ENCODE data around the gene DLL3. TPM values are rescaled to one million over a fixed set of nuclear protein-coding genes. Genes with fewer than 3 reads are reported as not detected.

The DLL3 gene
- total and polyA plus RNA-seq, 9 of the 15 experiments (the other 6 are each of a cell fraction or from before 2014, with no cell fraction given): 0.80 to 6.3 (median 1.2) TPM

DNA sequence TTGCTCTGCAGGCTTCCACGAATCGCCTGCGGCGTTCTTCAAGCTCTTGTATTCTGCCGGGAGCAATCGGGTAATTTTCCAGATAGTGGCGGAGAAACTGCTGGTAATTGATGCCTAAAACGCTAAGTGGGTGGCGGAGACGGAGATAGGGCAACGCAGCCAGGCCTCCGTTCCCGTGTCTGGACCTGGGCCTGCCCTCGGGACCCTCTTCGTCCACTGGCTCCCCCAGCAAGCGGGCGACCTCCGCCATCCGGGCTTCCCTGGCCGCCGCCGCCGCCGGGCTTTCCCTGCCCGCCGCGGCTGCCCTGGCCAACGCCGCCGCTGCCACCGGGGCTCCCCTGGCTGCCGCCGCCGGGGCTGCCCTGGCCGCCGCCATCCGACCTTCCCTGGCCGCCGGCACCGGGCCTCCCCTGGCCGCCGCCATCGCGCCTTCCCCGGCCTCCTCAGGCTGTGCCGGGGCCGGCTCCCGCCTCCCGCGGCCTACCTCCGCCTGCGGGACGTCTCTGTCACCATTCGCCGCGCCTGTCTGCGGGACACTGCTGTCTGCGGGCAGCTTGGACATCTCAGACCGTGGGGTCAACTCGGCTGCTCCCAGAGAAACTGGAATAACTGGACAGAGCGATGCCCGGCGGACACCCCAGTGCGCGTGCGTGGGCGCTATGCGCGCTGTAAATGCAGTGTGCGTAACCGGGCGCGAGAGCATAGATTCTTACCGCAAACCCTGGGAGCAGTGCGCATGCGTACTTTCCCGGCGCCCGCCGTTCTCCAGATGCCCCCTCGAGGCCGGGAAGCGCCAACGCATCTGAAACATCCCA, 41.0 kb downstream of the DLL3 start, which contains the start of gene EID2 (continued):
- TF ChIP-seq COPS2 (conservative IDR thresholded peaks at IDR 0.05) (no peak), POLR3A (IDR thresholded peaks at IDR 0.05; ENCODE audit: borderline replicate concordance, extremely low read depth, insufficient read depth, insufficient read length) (no peak), ZNF121 (CRISPR knock-in tag; conservative IDR thresholded peaks at IDR 0.05) (0 out of 2 replicates have a peak, but pooled peaks have one; percentile 6), ZBTB33 (CRISPR knock-in tag; IDR thresholded peaks at IDR 0.05) (no peak), ILF3 (IDR thresholded peaks at IDR 0.05; ENCODE audit: borderline replicate concordance) (no peak), ZNF311 (CRISPR knock-in tag; IDR thresholded peaks at IDR 0.05) (no peak), RUNX1 (IDR thresholded peaks at IDR 0.05; ENCODE audit: low read depth) (no peak), ZNF561 (CRISPR knock-in tag; conservative IDR thresholded peaks at IDR 0.05) (no peak), POLR2AphosphoS2 (IDR thresholded peaks at IDR 0.05; ENCODE audit: low read length) (no peak), YBX1 (IDR thresholded peaks at IDR 0.05) (no peak), NONO (IDR thresholded peaks at IDR 0.05; ENCODE audit: low read depth in 2 of 2, low read length in 1 of 2) (0 out of 4 replicates have a peak, but pooled peaks of 1 of the 2 experiments have one; percentile 44), EGR1 (conservative IDR thresholded peaks at IDR 0.05) (peak; percentile 94), SP1 (CRISPR knock-in tag; IDR thresholded peaks at IDR 0.05) (peak; percentile 68), CTBP1 (IDR thresholded peaks at IDR 0.05; ENCODE audit: borderline replicate concordance) (peak; percentile 58; the same call in 1 of the 2 replicates), TRIM28 (IDR thresholded peaks at IDR 0.05) (no peak; the same call in 1 of the 2 replicates), SMC3 (conservative IDR thresholded peaks at IDR 0.05; ENCODE audit: insufficient read depth, low read depth, low read length) (peak; percentile 54), ZNF384 (IDR thresholded peaks at IDR 0.05; ENCODE audit: low read depth, low read length) (0 out of 2 replicates have a peak, but pooled peaks have one; percentile 14), CHCHD3 (CRISPR knock-in tag; IDR thresholded peaks at IDR 0.05) (no peak), RCOR1 (IDR thresholded peaks at IDR 0.05; ENCODE audit: borderline replicate concordance in 1 of 2, low read depth in 2 of 2, low read length in 2 of 2) (peak in 1 of 2 experiments; percentile 71; a peak in 2 of 4 replicates), NFIC (IDR thresholded peaks at IDR 0.05) (no peak), ZNF146 (CRISPR knock-in tag; IDR thresholded peaks at IDR 0.05; ENCODE audit: unreplicated experiment) (no peak), HDAC2 (IDR thresholded peaks at IDR 0.05) (no peak), GATAD2B (IDR thresholded peaks at IDR 0.05; ENCODE audit: borderline replicate concordance) (peak; percentile 74)
- TF ChIP-seq, protein P1, sequence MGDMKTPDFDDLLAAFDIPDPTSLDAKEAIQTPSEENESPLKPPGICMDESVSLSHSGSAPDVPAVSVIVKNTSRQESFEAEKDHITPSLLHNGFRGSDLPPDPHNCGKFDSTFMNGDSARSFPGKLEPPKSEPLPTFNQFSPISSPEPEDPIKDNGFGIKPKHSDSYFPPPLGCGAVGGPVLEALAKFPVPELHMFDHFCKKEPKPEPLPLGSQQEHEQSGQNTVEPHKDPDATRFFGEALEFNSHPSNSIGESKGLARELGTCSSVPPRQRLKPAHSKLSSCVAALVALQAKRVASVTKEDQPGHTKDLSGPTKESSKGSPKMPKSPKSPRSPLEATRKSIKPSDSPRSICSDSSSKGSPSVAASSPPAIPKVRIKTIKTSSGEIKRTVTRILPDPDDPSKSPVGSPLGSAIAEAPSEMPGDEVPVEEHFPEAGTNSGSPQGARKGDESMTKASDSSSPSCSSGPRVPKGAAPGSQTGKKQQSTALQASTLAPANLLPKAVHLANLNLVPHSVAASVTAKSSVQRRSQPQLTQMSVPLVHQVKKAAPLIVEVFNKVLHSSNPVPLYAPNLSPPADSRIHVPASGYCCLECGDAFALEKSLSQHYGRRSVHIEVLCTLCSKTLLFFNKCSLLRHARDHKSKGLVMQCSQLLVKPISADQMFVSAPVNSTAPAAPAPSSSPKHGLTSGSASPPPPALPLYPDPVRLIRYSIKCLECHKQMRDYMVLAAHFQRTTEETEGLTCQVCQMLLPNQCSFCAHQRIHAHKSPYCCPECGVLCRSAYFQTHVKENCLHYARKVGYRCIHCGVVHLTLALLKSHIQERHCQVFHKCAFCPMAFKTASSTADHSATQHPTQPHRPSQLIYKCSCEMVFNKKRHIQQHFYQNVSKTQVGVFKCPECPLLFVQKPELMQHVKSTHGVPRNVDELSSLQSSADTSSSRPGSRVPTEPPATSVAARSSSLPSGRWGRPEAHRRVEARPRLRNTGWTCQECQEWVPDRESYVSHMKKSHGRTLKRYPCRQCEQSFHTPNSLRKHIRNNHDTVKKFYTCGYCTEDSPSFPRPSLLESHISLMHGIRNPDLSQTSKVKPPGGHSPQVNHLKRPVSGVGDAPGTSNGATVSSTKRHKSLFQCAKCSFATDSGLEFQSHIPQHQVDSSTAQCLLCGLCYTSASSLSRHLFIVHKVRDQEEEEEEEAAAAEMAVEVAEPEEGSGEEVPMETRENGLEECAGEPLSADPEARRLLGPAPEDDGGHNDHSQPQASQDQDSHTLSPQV (IDR thresholded peaks at IDR 0.05): 0 out of 2 replicates have a peak, but pooled peaks have one; percentile 6

All from K562 (cell line).